Measurements from ENCODE around the gene HIRA. TPM values are rescaled to one million over a fixed set of nuclear protein-coding genes. Genes with fewer than 3 reads are reported as not detected.

Gene HIRA
- polyA plus RNA-seq, 2 of the 4 experiments (the other 2 are of a cell fraction) = 12.3 to 16.6 TPM

GRCh38 chr22:19396934-19397733 is 34.4 kb downstream of the HIRA start (continued):
- TF ChIP-seq, protein P1, sequence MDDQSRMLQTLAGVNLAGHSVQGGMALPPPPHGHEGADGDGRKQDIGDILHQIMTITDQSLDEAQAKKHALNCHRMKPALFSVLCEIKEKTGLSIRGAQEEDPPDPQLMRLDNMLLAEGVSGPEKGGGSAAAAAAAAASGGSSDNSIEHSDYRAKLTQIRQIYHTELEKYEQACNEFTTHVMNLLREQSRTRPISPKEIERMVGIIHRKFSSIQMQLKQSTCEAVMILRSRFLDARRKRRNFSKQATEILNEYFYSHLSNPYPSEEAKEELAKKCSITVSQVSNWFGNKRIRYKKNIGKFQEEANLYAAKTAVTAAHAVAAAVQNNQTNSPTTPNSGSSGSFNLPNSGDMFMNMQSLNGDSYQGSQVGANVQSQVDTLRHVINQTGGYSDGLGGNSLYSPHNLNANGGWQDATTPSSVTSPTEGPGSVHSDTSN (IDR thresholded peaks at IDR 0.05) = no peak
- TF ChIP-seq MAFK (IDR thresholded peaks at IDR 0.05; ENCODE audit: partially characterized antibody) (no peak), HOXB5 (CRISPR knock-in tag; IDR thresholded peaks at IDR 0.05) (no peak), POLR2AphosphoS2 (conservative IDR thresholded peaks at IDR 0.05; ENCODE audit: low read length) (no peak), ZC3H11A (IDR thresholded peaks at IDR 0.05) (no peak)

DNA sequence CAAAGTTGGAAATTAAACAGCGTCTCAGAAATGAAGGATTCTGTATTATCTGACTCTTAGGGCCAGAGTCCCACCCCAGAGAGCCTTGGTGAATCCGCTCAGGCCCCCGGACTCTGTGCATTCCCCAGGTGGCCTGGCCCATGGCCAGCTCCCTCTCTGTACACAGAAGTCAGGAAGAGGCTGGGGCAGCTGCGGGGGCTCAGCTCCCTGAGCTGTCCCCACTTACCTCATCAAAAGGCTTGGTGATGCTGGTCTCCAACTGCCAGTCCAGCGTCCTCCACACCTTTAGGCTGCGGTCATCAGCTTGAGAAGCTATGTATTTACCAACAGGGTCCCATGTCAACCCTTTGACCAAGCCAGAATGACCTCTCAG is 35.0 kb downstream of the HIRA start:
- FAIRE-seq (no peak), ATAC-seq (no peak), DNase-seq (ENCODE audit: low read depth in 1 of 2, low spot score in 1 of 2) (no peak)
- TF ChIP-seq ZNF302 (CRISPR knock-in tag; IDR thresholded peaks at IDR 0.05) = no peak
- no peak for TF ChIP-seq EHF (CRISPR knock-in tag; IDR thresholded peaks at IDR 0.05)
- TF ChIP-seq MAZ (IDR thresholded peaks at IDR 0.05; ENCODE audit: borderline replicate concordance, low read depth, low read length) = no peak
- no peak for TF ChIP-seq JUN (IDR thresholded peaks at IDR 0.05)
- TF ChIP-seq TP53 (CRISPR knock-in tag; IDR thresholded peaks at IDR 0.05) = no peak
- TF ChIP-seq HMGXB4 (CRISPR knock-in tag; IDR thresholded peaks at IDR 0.05; ENCODE audit: borderline replicate concordance) = no peak
- TF ChIP-seq RARB (CRISPR knock-in tag; IDR thresholded peaks at IDR 0.05) = no peak
- no peak for TF ChIP-seq NPAS2 (CRISPR knock-in tag; IDR thresholded peaks at IDR 0.05; ENCODE audit: borderline replicate concordance)
- TF ChIP-seq HEYL (CRISPR knock-in tag; IDR thresholded peaks at IDR 0.05) = no peak
- TF ChIP-seq ZC3H11A (IDR thresholded peaks at IDR 0.05) = no peak
- TF ChIP-seq, protein P2, sequence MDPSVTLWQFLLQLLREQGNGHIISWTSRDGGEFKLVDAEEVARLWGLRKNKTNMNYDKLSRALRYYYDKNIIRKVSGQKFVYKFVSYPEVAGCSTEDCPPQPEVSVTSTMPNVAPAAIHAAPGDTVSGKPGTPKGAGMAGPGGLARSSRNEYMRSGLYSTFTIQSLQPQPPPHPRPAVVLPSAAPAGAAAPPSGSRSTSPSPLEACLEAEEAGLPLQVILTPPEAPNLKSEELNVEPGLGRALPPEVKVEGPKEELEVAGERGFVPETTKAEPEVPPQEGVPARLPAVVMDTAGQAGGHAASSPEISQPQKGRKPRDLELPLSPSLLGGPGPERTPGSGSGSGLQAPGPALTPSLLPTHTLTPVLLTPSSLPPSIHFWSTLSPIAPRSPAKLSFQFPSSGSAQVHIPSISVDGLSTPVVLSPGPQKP (IDR thresholded peaks at IDR 0.05; ENCODE audit: low read depth, low read length) = no peak
- TF ChIP-seq EHMT2 (IDR thresholded peaks at IDR 0.05; ENCODE audit: low read depth) = no peak
- no peak for TF ChIP-seq POLR2AphosphoS2 (conservative IDR thresholded peaks at IDR 0.05; ENCODE audit: low read length)
- TF ChIP-seq, protein P3, sequence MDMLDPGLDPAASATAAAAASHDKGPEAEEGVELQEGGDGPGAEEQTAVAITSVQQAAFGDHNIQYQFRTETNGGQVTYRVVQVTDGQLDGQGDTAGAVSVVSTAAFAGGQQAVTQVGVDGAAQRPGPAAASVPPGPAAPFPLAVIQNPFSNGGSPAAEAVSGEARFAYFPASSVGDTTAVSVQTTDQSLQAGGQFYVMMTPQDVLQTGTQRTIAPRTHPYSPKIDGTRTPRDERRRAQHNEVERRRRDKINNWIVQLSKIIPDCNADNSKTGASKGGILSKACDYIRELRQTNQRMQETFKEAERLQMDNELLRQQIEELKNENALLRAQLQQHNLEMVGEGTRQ (IDR thresholded peaks at IDR 0.05) = no peak
- TF ChIP-seq, protein P4, sequence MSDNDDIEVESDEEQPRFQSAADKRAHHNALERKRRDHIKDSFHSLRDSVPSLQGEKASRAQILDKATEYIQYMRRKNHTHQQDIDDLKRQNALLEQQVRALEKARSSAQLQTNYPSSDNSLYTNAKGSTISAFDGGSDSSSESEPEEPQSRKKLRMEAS (IDR thresholded peaks at IDR 0.05) = no peak
- TF ChIP-seq, protein P1 (IDR thresholded peaks at IDR 0.05) = no peak
- TF ChIP-seq HDAC2 (IDR thresholded peaks at IDR 0.05) = no peak
- no peak for TF ChIP-seq MYC (IDR thresholded peaks at IDR 0.05; ENCODE audit: borderline replicate concordance, low read length)
- TF ChIP-seq, protein P5, sequence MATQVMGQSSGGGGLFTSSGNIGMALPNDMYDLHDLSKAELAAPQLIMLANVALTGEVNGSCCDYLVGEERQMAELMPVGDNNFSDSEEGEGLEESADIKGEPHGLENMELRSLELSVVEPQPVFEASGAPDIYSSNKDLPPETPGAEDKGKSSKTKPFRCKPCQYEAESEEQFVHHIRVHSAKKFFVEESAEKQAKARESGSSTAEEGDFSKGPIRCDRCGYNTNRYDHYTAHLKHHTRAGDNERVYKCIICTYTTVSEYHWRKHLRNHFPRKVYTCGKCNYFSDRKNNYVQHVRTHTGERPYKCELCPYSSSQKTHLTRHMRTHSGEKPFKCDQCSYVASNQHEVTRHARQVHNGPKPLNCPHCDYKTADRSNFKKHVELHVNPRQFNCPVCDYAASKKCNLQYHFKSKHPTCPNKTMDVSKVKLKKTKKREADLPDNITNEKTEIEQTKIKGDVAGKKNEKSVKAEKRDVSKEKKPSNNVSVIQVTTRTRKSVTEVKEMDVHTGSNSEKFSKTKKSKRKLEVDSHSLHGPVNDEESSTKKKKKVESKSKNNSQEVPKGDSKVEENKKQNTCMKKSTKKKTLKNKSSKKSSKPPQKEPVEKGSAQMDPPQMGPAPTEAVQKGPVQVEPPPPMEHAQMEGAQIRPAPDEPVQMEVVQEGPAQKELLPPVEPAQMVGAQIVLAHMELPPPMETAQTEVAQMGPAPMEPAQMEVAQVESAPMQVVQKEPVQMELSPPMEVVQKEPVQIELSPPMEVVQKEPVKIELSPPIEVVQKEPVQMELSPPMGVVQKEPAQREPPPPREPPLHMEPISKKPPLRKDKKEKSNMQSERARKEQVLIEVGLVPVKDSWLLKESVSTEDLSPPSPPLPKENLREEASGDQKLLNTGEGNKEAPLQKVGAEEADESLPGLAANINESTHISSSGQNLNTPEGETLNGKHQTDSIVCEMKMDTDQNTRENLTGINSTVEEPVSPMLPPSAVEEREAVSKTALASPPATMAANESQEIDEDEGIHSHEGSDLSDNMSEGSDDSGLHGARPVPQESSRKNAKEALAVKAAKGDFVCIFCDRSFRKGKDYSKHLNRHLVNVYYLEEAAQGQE (IDR thresholded peaks at IDR 0.05) = no peak
- H3K9me3 ChIP-seq = no peaks in the 10 kb centered on the region
- no peak overlapping the region for H3K27ac ChIP-seq
- no peak overlapping the region for H3K4me3 ChIP-seq
- H3K4me2 ChIP-seq = no peak overlapping the region
- H3K4me1 ChIP-seq = no peaks in the 10 kb centered on the region
- ChIA-PET POLR2A (no interaction called here), CTCF (interaction anchor here (1.4 kb wide), 1 partner anchor 25 kb away, joined by 3 read pairs; no protein-coding TSS in a partner anchor)
- WGBS (ENCODE audit: missing lambda C conversion rate) = 91% methylated on average over 5 of the region's 6 CpGs

Measured in A549 (cell line).